Activated CD8-positive, alpha-beta T cell treated with anti-CD3 and anti-CD28 coated beads for 36 hours (primary cell): ENCODE measurements around the gene NLGN1. TPM values are rescaled to one million over a fixed set of nuclear protein-coding genes. Genes with fewer than 3 reads are reported as not detected.

Experiments
- ATAC-seq: fragments of 200-7000 bp; cut with Tn5 transposase; one replicate; pipeline ENCODE4 v1.10.0; 2021; ENCODE audit warnings: mild to moderate bottlenecking, moderate library complexity
- CTCF ChIA-PET: fragments of 350-600 bp; sonication (Branson Sonifier 250); formaldehyde crosslinking; loops from one replicate; lab custom pipeline; 2021; ENCODE audit warnings: antibody characterized with exemption; lab: Charles Lee
- POLR2A ChIA-PET: fragments of 350-600 bp; sonication (Branson Sonifier 250); formaldehyde crosslinking; loops from one replicate; lab custom pipeline; 2021; ENCODE audit warnings: antibody characterized with exemption; lab: Charles Lee
- DNase-seq: peaks from one replicate; pipeline ENCODE4 v3.0.0-alpha.2; 2020
- H3K27ac Mint-ChIP-seq: one replicate; pipeline ENCODE4 v1.8.0; 2021; ENCODE audit warnings: mild to moderate bottlenecking, mixed read lengths
- H3K27me3 Mint-ChIP-seq: one replicate; pipeline ENCODE4 v1.8.0; 2021; ENCODE audit warnings: mixed read lengths
- H3K36me3 Mint-ChIP-seq: one replicate; pipeline ENCODE4 v1.8.0; 2021; ENCODE audit warnings: low read depth, mixed read lengths
- H3K4me1 Mint-ChIP-seq: one replicate; pipeline ENCODE4 v1.8.0; 2021; ENCODE audit warnings: low read depth, mixed read lengths
- H3K4me3 Mint-ChIP-seq: one replicate; pipeline ENCODE4 v1.8.0; 2021; ENCODE audit warnings: mild to moderate bottlenecking, moderate library complexity, mixed read lengths
- H3K9me3 Mint-ChIP-seq: one replicate; pipeline ENCODE4 v1.8.0; 2021; ENCODE audit warnings: mixed read lengths
- CTCF ChIP-seq: fragments of 200-600 bp; IDR thresholded peaks from one replicate; pipeline ENCODE4 v1.8.0; 2022; ENCODE audit warnings: antibody characterized with exemption, mild to moderate bottlenecking
- intact Hi-C: fragments of 100-400 bp; cut with micrococcal nuclease; formaldehyde crosslinking; loops from one replicate; pipeline ENCODE4 v1.10.0; 2022
- total RNA-seq, 2 experiments: library from RNA; stranded (reverse); gene quantifications; one replicate each; pipeline ENCODE4 v1.2.3, GENCODE V29; 2021

The NLGN1 gene
- total RNA-seq, 2 experiments from 2014 or later = not detected

- ChIA-PET POLR2A (no interaction called here), CTCF (no interaction called here)
- DNase-seq (no peak), ATAC-seq (no peak)
- H3K9me3 Mint-ChIP-seq = no peaks in the 10 kb centered on the region
- no peak overlapping the region for H3K4me3 Mint-ChIP-seq
- no peak for TF ChIP-seq CTCF
- intact Hi-C loops = no loop called here
- H3K27me3 Mint-ChIP-seq = no peaks in the 10 kb centered on the region
- H3K36me3 Mint-ChIP-seq = no peaks in the 10 kb centered on the region
- H3K27ac Mint-ChIP-seq = no peak overlapping the region
- H3K4me1 Mint-ChIP-seq = peaks cover 4% of the 10 kb centered on the region
Observed at GRCh38 chr3:174191895-174192294, 794.4 kb downstream of the NLGN1 start.

GRCh38 chr3:174192471-174192870, 794.9 kb downstream of the NLGN1 start:
- intact Hi-C loops = no loop called here
- Mint-ChIP-seq H3K27me3 (no peaks in the 10 kb centered on the region), H3K9me3 (no peaks in the 10 kb centered on the region), H3K4me3 (no peak overlapping the region), H3K36me3 (no peaks in the 10 kb centered on the region), H3K4me1 (peaks cover 4% of the 10 kb centered on the region), H3K27ac (no peak overlapping the region)
- CTCF ChIA-PET = no interaction called here
- ATAC-seq (no peak), DNase-seq (no peak)
- no peak for TF ChIP-seq CTCF
- POLR2A ChIA-PET = no interaction called here

GRCh38 chr3:174193604-174194003, 796.1 kb downstream of the NLGN1 start:
- TF ChIP-seq CTCF = no peak
- no peak for DNase-seq

GRCh38 chr3:174197416-174197815, 799.9 kb downstream of the NLGN1 start:
- Mint-ChIP-seq H3K27me3 (no peaks in the 10 kb centered on the region), H3K9me3 (no peaks in the 10 kb centered on the region), H3K27ac (no peak overlapping the region), H3K4me1 (no peaks in the 10 kb centered on the region), H3K36me3 (no peaks in the 10 kb centered on the region), H3K4me3 (no peak overlapping the region)
- intact Hi-C loops = no loop called here
- CTCF ChIA-PET = no interaction called here
- ATAC-seq = no peak
- no peak for TF ChIP-seq CTCF
- POLR2A ChIA-PET = no interaction called here
- no peak for DNase-seq

More at GRCh38 chr3:174193604-174194003, 796.1 kb downstream of the NLGN1 start:
- Mint-ChIP-seq H3K27me3 (no peaks in the 10 kb centered on the region), H3K4me3 (no peak overlapping the region), H3K36me3 (no peaks in the 10 kb centered on the region), H3K27ac (no peak overlapping the region), H3K4me1 (peaks cover 4% of the 10 kb centered on the region), H3K9me3 (no peaks in the 10 kb centered on the region)
- ATAC-seq = no peak
- CTCF ChIA-PET = no interaction called here
- POLR2A ChIA-PET = no interaction called here
- intact Hi-C loops = no loop called here

- POLR2A ChIA-PET = no interaction called here
- Mint-ChIP-seq H3K9me3 (no peaks in the 10 kb centered on the region), H3K27ac (no peak overlapping the region), H3K4me1 (no peaks in the 10 kb centered on the region), H3K27me3 (no peaks in the 10 kb centered on the region), H3K4me3 (no peak overlapping the region), H3K36me3 (no peaks in the 10 kb centered on the region)
- TF ChIP-seq CTCF = no peak
- ATAC-seq = no peak
- CTCF ChIA-PET = no interaction called here
- DNase-seq = no peak
- intact Hi-C loops = no loop called here
Observed at GRCh38 chr3:174198199-174198598, 800.7 kb downstream of the NLGN1 start.
